Skeletal muscle tissue (tissue), 4 donors: Measurements from ENCODE around the gene SCRN2. TPM values are rescaled to one million over a fixed set of nuclear protein-coding genes. Genes with fewer than 3 reads are reported as not detected.

Source experiments
- H3K27ac ChIP-seq: one replicate; pipeline ENCODE4 v1.7.0; 2013; ENCODE audit warnings: mild to moderate bottlenecking, low read depth, low read length, inconsistent platforms
- H3K27me3 ChIP-seq, 3 donors: one replicate each; pipeline ENCODE4 v1.7.0; 2013; ENCODE audit warnings: low read length in 3 of 3; ENCODE audit not compliant: control insufficient read depth in 3 of 3, insufficient read depth in 3 of 3
- H3K36me3 ChIP-seq, 3 donors: one replicate each; pipeline ENCODE4 v1.7.0; 2013; ENCODE audit warnings: low read length in 3 of 3; ENCODE audit not compliant: control insufficient read depth in 3 of 3, insufficient read depth in 3 of 3
- H3K4me1 ChIP-seq, 3 donors: one replicate each; pipeline ENCODE4 v1.7.0; 2013; ENCODE audit warnings: low read length in 3 of 3, mild to moderate bottlenecking in 3 of 3; ENCODE audit not compliant: control insufficient read depth in 3 of 3, insufficient read depth in 3 of 3
- H3K4me3 ChIP-seq, 3 donors: one replicate each; pipeline ENCODE4 v1.7.0; 2013; ENCODE audit warnings: low read length in 3 of 3
- H3K9ac ChIP-seq, 3 donors: one replicate each; pipeline ENCODE4 v1.7.0; 2013; ENCODE audit warnings: low read length in 3 of 3, mild to moderate bottlenecking in 3 of 3, moderate library complexity in 2 of 3, low read depth in 1 of 3
- H3K9me3 ChIP-seq, 3 donors: one replicate each; pipeline ENCODE4 v1.7.0; 2013; ENCODE audit warnings: low read length in 3 of 3; ENCODE audit not compliant: control insufficient read depth in 3 of 3
- total RNA-seq: library from RNA; depleted of rRNA; stranded (reverse); fragments of >200 nt; gene quantifications from one replicate; pipeline ENCODE4 v1.2.3, GENCODE V29; 2014
- donor health status: Osteomylitis.

The SCRN2 gene
- total RNA-seq, 1 donor from 2014 or later = 29.2 TPM

DNA sequence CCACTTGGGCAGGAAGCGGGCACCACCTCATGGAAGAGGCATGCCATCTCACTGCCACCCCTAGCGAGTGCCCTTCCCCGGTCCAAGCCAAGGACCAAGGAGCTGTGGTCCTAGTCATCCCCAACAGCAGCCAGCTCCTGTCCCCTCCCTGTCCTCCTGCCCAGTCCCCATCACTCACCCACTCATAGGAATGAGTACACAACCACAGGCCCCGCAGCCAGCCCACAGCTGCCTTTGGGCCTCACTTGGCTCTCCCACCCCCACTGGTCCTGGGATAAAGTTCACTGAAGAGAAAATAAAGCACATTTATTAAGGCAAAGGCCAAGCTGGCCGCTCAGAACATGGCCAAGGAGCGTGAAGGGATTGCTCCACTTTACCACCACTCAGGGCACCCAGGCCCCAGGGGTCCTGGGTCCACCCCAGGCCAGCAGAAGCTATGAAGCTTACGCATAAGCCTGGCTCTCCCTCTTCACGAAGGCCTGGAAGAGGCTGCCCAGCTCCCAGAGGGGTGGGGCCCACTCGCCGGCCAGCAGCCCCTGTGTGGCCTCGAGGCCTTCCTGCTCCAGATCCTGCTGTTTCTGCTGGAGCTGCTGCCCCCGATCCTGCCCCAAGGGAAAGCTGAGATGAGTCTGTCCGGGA lies 3.6 kb downstream of the SCRN2 start:
- Histone ChIP-seq H3K4me3 (no peak overlapping the region), H3K27me3 (no peaks in the 10 kb centered on the region), H3K9me3 (no peaks in the 10 kb centered on the region), H3K9ac (no peak overlapping the region), H3K36me3 (peaks cover 18 to 29% (median 22%) of the 10 kb centered on the region in 3 donors), H3K4me1 (peaks cover 15 to 33% (median 18%) of the 10 kb centered on the region in 3 donors), H3K27ac (no peak overlapping the region)

DNA sequence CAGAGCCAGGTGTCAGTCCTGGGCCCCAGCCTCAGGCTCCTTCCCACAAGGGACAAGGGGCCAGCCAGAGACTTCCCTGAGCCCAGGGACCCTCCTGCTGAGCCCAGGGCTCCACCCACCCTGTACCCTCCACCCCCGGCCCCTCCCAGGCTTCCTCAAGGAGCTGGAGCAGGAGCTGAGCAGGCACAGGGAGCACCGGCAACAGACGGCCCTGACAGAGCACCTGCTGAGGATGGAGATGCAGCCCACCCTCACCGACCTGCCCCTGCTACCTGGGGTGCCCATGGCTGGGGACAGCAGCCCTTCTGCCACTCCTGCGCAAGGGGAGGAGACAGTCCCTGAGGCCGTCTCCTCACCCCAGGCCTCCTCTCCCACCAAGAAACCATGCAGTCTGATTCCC lies 4.5 kb downstream of the SCRN2 start:
- peaks cover 18 to 29% (median 22%) of the 10 kb centered on the region in 3 donors for H3K36me3 ChIP-seq
- H3K9ac ChIP-seq = no peak overlapping the region
- H3K27me3 ChIP-seq = no peaks in the 10 kb centered on the region
- no peak overlapping the region for H3K4me3 ChIP-seq
- H3K27ac ChIP-seq = no peak overlapping the region
- H3K4me1 ChIP-seq = peaks cover 18 to 38% (median 23%) of the 10 kb centered on the region in 3 donors
- no peaks in the 10 kb centered on the region for H3K9me3 ChIP-seq

DNA sequence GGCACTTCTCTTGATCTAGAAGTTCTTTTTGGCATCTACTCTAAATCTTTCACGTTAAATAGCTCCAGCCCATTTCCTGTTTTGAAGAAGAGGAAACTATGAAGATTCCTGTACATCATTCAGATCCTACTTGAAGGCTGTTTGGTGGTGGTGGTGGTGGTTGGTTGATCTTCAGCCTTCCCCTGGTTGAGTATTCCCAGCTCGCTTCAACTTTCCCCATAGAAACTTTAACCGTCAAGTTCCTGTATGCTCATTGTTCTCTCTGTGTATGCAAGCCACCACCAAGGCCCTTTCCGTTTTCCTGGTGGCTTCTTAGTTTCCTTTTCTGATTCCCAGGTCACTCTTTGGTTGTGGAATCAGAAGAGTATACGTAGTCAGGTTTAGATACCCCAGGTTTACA lies 6.3 kb downstream of the SCRN2 start:
- Histone ChIP-seq H3K36me3 (peaks cover 18 to 27% (median 22%) of the 10 kb centered on the region in 3 donors), H3K9ac (no peak overlapping the region), H3K27ac (peak overlapping the region; percentile 49), H3K27me3 (no peaks in the 10 kb centered on the region), H3K4me3 (no peak overlapping the region), H3K9me3 (no peaks in the 10 kb centered on the region), H3K4me1 (peaks cover 20 to 33% (median 22%) of the 10 kb centered on the region in 3 donors)

DNA sequence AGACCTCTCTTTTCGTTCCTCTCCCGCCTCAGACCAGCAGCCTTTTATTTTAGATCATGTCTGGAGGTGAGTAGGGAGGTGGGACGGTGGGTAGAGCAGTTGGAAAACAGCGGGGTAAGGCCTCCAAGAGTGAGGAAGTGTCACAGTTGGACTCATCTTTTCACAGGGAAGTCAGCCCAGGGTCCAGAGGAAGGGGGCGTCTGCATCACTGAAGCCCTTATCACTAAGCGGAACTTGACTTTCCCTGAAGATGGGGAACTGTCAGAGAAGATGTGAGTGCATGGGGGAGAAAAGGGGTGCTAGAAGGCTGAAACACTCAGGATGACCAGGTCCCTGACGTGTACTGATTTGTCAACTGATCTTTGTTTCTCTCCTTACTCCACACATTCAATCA lies 9.1 kb downstream of the SCRN2 start:
- H3K36me3 ChIP-seq = peaks cover 15 to 24% (median 23%) of the 10 kb centered on the region in 3 donors
- peaks cover 20 to 31% (median 22%) of the 10 kb centered on the region in 3 donors for H3K4me1 ChIP-seq
- H3K27me3 ChIP-seq = no peaks in the 10 kb centered on the region
- H3K9ac ChIP-seq = peak overlapping the region; percentile 77 to 95 (median 83)
- H3K4me3 ChIP-seq = peak overlapping the region; percentile 88 to 100 (median 98)
- no peaks in the 10 kb centered on the region for H3K9me3 ChIP-seq
- H3K27ac ChIP-seq = no peak overlapping the region

DNA sequence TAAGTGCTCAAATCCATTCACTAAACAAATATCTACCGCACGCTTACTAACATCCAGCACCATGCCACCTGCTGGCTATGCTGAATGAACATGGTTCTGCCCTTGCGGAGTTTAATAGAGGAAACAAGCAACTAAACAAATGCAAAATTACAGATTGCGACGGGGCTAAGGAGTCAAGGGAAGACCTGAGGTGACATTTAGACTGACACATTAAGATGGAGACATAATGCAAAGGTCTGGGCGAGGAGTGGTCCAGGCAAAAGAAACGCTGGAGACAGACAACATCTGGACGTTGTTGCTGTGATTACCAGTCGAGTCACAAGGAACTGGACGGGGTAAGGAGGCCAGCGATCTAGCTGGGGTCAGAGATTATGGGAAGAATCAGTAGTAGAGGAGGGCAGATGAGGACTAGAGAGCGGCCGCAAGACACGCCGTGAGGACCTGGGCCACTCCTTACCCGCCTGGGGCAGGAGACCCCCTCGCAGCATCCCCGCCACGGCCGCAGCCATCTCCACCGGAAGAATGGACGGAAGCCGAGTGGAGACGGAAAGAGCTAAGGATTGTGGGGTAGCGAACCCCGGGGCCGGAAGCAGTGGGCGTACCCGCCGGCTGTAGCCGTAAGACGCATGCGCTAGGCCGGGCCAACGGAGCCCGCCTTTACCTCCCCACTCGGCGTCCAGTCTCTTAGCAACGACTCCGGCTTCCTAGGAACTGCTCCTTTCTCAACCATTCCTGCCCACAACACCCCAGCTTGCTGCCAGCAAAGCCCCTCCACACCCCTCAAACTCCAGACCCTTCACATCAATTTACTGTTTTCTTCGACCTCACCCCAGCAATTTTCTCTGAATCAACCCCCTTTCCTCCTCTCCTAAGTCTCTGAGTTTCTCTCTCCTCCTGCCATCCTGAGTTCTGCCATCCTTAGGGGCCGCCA lies 9.8 kb downstream of the SCRN2 start, which contains the start of the genes LRRC46 and MRPL10:
Gene LRRC46, plus strand, starts transcription at position 668 of the 931 bp plus-strand sequence. CDS start 320 bp downstream, outside the sequence.
Gene MRPL10, minus strand, starts transcription at position 539 of the 931 bp plus-strand sequence. Its CDS starts 30 bp downstream, at position 509.
- H3K27me3 ChIP-seq = no peaks in the 10 kb centered on the region
- H3K36me3 ChIP-seq = peaks cover 21 to 28% (median 28%) of the 10 kb centered on the region in 3 donors
- H3K9ac ChIP-seq = peak within 1 kb of the TSS; percentile 77 to 95 (median 83)
- peaks cover 20 to 31% (median 22%) of the 10 kb centered on the region in 3 donors for H3K4me1 ChIP-seq
- no peaks in the 10 kb centered on the region for H3K9me3 ChIP-seq
- H3K27ac ChIP-seq = peak within 1 kb of the TSS; percentile 63
- peak within 1 kb of the TSS; percentile 88 to 100 (median 98) for H3K4me3 ChIP-seq

DNA sequence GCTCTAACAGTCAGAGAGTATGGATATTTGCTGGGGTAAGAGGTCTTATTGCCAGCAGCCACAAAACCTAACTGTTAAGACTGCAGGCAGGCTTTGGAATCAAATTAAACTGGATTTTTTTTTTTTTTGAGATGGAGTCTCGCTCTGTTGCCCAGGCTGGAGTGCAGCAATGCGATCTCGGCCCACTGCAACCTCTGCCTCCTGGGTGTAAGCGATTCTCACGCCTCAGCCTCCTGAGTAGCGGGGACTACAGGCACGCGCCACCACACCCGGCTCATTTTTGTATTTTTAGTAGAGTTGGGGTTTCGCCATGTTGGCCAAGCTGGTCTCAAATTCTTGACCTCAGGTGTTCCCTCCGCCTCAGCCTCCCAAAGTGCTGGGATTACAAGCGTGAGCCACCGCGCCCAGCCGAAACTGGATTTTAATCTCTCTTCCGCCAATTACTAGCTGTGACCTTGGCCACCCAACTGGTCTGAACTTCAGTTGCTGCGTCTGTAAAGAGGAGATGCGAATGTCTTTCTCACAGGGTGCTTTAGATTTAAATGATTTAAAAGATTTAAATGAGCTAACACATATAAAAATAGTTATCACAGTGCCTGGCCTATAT lies 10.6 kb downstream of the SCRN2 start:
- Histone ChIP-seq H3K9me3 (no peaks in the 10 kb centered on the region), H3K27ac (peak overlapping the region; percentile 63), H3K27me3 (no peaks in the 10 kb centered on the region), H3K4me1 (peaks cover 20 to 24% (median 22%) of the 10 kb centered on the region in 3 donors), H3K36me3 (peaks cover 20 to 27% (median 25%) of the 10 kb centered on the region in 3 donors), H3K4me3 (peak overlapping the region; percentile 88 to 100 (median 98)), H3K9ac (peak overlapping the region; percentile 77 to 95 (median 83))

DNA sequence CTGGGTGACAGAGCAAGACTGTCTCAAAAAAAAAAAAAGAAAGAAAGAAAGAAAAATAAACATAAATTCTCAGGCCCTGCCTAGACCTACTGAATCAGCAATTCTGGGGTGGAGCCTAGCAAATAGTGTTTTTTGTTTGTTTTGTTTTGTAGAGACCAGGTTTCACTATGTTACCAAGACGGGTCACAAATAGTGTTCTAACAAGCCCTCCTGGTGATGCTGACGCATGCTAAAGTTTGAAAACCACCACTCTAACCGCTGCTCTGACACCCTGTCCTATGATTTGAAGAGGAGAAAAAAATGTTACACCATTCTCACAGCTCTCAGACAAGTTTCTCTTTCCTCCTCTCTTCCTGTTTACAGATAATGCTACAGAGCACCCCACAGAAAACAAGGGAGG lies 11.2 kb downstream of the SCRN2 start:
- Histone ChIP-seq H3K9me3 (no peaks in the 10 kb centered on the region), H3K27me3 (no peaks in the 10 kb centered on the region), H3K27ac (no peak overlapping the region), H3K9ac (no peak overlapping the region), H3K4me1 (peaks cover 19 to 23% (median 20%) of the 10 kb centered on the region in 3 donors), H3K36me3 (peaks cover 24 to 30% (median 28%) of the 10 kb centered on the region in 3 donors), H3K4me3 (peak overlapping the region in 1 of 3 donors; percentile 98)

DNA sequence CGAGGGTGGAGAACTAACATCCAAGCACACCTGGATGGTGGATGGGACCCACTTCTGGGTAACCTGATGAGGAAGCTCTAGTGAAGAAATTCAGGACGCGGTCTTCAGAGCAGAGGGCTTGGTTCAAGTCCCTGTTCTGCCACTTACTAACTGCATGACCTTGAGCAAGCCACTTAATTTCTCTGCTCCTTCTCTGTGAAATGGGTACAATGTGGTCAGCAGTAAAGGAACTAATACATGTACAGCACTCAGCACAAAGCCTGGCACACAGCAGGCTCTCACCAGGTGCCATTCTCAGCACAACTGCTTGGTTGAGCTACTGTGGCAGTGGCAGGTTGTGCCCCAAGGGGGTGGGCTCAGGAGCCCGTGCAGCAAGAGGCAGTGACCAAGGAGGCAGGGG lies 17.6 kb downstream of the SCRN2 start:
- Histone ChIP-seq H3K4me1 (peaks cover 27 to 45% (median 31%) of the 10 kb centered on the region in 3 donors), H3K27ac (no peak overlapping the region), H3K9ac (no peak overlapping the region), H3K9me3 (no peaks in the 10 kb centered on the region), H3K27me3 (no peaks in the 10 kb centered on the region), H3K36me3 (peaks cover 42 to 53% (median 48%) of the 10 kb centered on the region in 3 donors), H3K4me3 (no peak overlapping the region)

DNA sequence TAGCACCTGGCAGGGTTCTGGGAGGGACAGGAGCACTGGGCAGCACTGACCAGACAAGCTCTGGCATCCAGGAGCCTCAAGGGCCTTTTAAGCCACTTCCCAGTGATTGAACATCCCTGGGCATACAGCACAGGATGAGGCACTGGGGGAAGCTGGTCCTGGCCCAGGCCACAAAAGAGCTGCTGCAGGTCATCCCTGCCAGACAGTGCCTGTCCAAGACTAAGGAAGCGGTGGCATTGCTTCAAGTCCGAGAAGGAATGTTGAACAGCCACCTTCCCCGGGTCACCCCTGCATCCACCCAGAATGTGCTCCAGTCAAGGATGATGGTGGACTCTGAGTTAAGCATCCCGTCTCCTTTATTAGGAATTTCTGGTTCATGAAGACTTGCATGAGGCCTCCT lies 18.3 kb downstream of the SCRN2 start:
- Histone ChIP-seq H3K27me3 (no peaks in the 10 kb centered on the region), H3K36me3 (peaks cover 44 to 55% (median 51%) of the 10 kb centered on the region in 3 donors), H3K27ac (peak overlapping the region; percentile 89), H3K9me3 (no peaks in the 10 kb centered on the region), H3K4me3 (peak overlapping the region in 2 of 3 donors; percentile 6 to 89), H3K9ac (peak overlapping the region; percentile 38 to 81 (median 57)), H3K4me1 (peaks cover 27 to 50% (median 31%) of the 10 kb centered on the region in 3 donors)
